Thyroid gland (tissue), 4 donors: ENCODE results near the gene GABRR1. TPM values are rescaled to one million over a fixed set of nuclear protein-coding genes. Genes with fewer than 3 reads are reported as not detected.

Experiments
- DNase-seq, 2 donors: peaks; one replicate each; pipeline ENCODE4 v3.0.0-alpha.2; 2019
- H3K27ac ChIP-seq, 3 donors: fragments of 200-600 bp; sonication (generic); 1 replicate in 2 of 3; 2 replicates in 1 of 3; pipeline ENCODE4 v1.5.1; 2016 to 2019; ENCODE audit warnings: mild to moderate bottlenecking in 1 of 3, moderate library complexity in 1 of 3
- H3K27me3 ChIP-seq: fragments of 200-600 bp; sonication (generic); one replicate; pipeline ENCODE4 v1.5.1; 2019
- H3K36me3 ChIP-seq, 2 donors: fragments of 200-600 bp; sonication (generic); one replicate each; pipeline ENCODE4 v1.5.1; 2016 to 2019
- H3K4me1 ChIP-seq, 2 donors: fragments of 200-600 bp; sonication (generic); one replicate each; pipeline ENCODE4 v1.5.1; 2017 to 2019
- H3K4me3 ChIP-seq, 3 donors: fragments of 200-600 bp; sonication (generic); replicated peaks in 1 of 3; 1 replicate in 2 of 3; 2 replicates in 1 of 3; pipeline ENCODE4 v1.5.1; 2016; ENCODE audit warnings: mild to moderate bottlenecking in 1 of 3
- H3K9me3 ChIP-seq: fragments of 200-600 bp; sonication (generic); one replicate; pipeline ENCODE4 v1.5.1; 2017
- CTCF ChIP-seq, 6 experiments: fragments of 200-600 bp in 3 of 6; fragments of 450-650 bp in 3 of 6; sonication (generic) in 3 of 6; IDR thresholded peaks; one replicate each; pipeline ENCODE4 v1.5.1; 2016 to 2019; ENCODE audit warnings: antibody characterized with exemption in 6 of 6, mild to moderate bottlenecking in 2 of 6, inconsistent platforms in 1 of 6, moderate library complexity in 1 of 6
- POLR2A ChIP-seq, 2 donors: fragments of 450-650 bp; IDR thresholded peaks; one replicate each; pipeline ENCODE4 v1.6.1; 2017; ENCODE audit warnings: antibody characterized with exemption in 2 of 2, mild to moderate bottlenecking in 2 of 2, moderate library complexity in 1 of 2
- WGBS, 2 donors: methylation state at CpG; one replicate each; pipeline ENCODE4 v1.1.5; 2017; 5-methylcytosine and 5-hydroxymethylcytosine counted together
- intact Hi-C: fragments of 100-400 bp; cut with DNase I; formaldehyde crosslinking; loops from one replicate; pipeline ENCODE4 v1.15.1; 2023
- total RNA-seq, 4 donors: library from RNA; depleted of rRNA; stranded (reverse); fragments of >200 nt; gene quantifications; one replicate each; pipeline ENCODE4 v1.2.3, GENCODE V29; 2016

Gene GABRR1
- not detected for total RNA-seq

GRCh38 chr6:89217299-89217910, at the start of gene GABRR1:
GABRR1 (minus strand) TSS chr6:89217358; CDS start chr6:89217322, 36 bp downstream.
- no peaks in the 10 kb centered on the region for H3K4me1 ChIP-seq
- no peaks in the 10 kb centered on the region for H3K36me3 ChIP-seq
- 55 to 58% methylated on average over 10 of the region's 10 CpGs for WGBS, 2 donors
- no peaks in the 10 kb centered on the region for H3K9me3 ChIP-seq
- DNase-seq, result no peak
- H3K4me3 ChIP-seq, result no peak within 1 kb of the TSS
- no peaks in the 10 kb centered on the region for H3K27me3 ChIP-seq
- H3K27ac ChIP-seq, result no peak within 1 kb of the TSS
- intact Hi-C loops, result no loop called here
- no peak for TF ChIP-seq POLR2A (IDR thresholded peaks at IDR 0.05)
- no peak for TF ChIP-seq CTCF (IDR thresholded peaks at IDR 0.05)

- H3K4me3 ChIP-seq, result no peak overlapping the region
- 94 to 98% methylated on average over 19 to 20 of the region's 20 CpGs for WGBS, 2 donors
- H3K27me3 ChIP-seq, result no peaks in the 10 kb centered on the region
- no peak overlapping the region for H3K27ac ChIP-seq
- DNase-seq, result no peak
- H3K4me1 ChIP-seq, result no peaks in the 10 kb centered on the region
- intact Hi-C loops, result no loop called here
- no peak for TF ChIP-seq CTCF (IDR thresholded peaks at IDR 0.05)
- no peak for TF ChIP-seq POLR2A (IDR thresholded peaks at IDR 0.05)
- no peaks in the 10 kb centered on the region for H3K9me3 ChIP-seq
- H3K36me3 ChIP-seq, result no peaks in the 10 kb centered on the region
Measured at GRCh38 chr6:89264296-89264695, 47.1 kb upstream of the GABRR1 start.

GRCh38 chr6:89260832-89261231, 43.7 kb upstream of the GABRR1 start:
- no peaks in the 10 kb centered on the region for H3K36me3 ChIP-seq
- 29 to 41% methylated on average over 5 of the region's 5 CpGs for WGBS, 2 donors
- no peak for DNase-seq

GRCh38 chr6:89260310-89260709, 43.2 kb upstream of the GABRR1 start:
- Histone ChIP-seq H3K36me3 (no peaks in the 10 kb centered on the region), H3K4me1 (no peaks in the 10 kb centered on the region), H3K9me3 (no peaks in the 10 kb centered on the region), H3K27ac (no peak overlapping the region), H3K4me3 (no peak overlapping the region), H3K27me3 (no peaks in the 10 kb centered on the region)
- DNase-seq, result no peak
- 49 to 58% methylated on average over 4 of the region's 4 CpGs for WGBS, 2 donors
- TF ChIP-seq POLR2A (IDR thresholded peaks at IDR 0.05) (no peak), CTCF (IDR thresholded peaks at IDR 0.05) (no peak)
- intact Hi-C loops, result no loop called here

More at GRCh38 chr6:89260832-89261231, 43.7 kb upstream of the GABRR1 start:
- Histone ChIP-seq H3K4me3 (no peak overlapping the region), H3K27ac (no peak overlapping the region), H3K9me3 (no peaks in the 10 kb centered on the region), H3K4me1 (no peaks in the 10 kb centered on the region), H3K27me3 (no peaks in the 10 kb centered on the region)
- intact Hi-C loops, result no loop called here
- TF ChIP-seq POLR2A (IDR thresholded peaks at IDR 0.05) (no peak), CTCF (IDR thresholded peaks at IDR 0.05) (no peak)

- TF ChIP-seq POLR2A (IDR thresholded peaks at IDR 0.05), result no peak
- H3K4me1 ChIP-seq, result no peaks in the 10 kb centered on the region
- no peak overlapping the region for H3K27ac ChIP-seq
- no peaks in the 10 kb centered on the region for H3K27me3 ChIP-seq
- intact Hi-C loops, result no loop called here
- 65 to 70% methylated on average over 3 of the region's 3 CpGs for WGBS, 2 donors
- no peaks in the 10 kb centered on the region for H3K36me3 ChIP-seq
- no peak overlapping the region for H3K4me3 ChIP-seq
- H3K9me3 ChIP-seq, result no peaks in the 10 kb centered on the region
- no peak for DNase-seq
Measured at GRCh38 chr6:89258912-89259311, 41.8 kb upstream of the GABRR1 start.
